ENCODE measurements around the gene CCDC61.

CCDC61 gene, protein sequence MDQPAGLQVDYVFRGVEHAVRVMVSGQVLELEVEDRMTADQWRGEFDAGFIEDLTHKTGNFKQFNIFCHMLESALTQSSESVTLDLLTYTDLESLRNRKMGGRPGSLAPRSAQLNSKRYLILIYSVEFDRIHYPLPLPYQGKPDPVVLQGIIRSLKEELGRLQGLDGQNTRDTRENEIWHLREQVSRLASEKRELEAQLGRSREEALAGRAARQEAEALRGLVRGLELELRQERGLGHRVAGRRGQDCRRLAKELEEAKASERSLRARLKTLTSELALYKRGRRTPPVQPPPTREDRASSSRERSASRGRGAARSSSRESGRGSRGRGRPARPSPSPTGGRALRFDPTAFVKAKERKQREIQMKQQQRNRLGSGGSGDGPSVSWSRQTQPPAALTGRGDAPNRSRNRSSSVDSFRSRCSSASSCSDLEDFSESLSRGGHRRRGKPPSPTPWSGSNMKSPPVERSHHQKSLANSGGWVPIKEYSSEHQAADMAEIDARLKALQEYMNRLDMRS

DNA sequence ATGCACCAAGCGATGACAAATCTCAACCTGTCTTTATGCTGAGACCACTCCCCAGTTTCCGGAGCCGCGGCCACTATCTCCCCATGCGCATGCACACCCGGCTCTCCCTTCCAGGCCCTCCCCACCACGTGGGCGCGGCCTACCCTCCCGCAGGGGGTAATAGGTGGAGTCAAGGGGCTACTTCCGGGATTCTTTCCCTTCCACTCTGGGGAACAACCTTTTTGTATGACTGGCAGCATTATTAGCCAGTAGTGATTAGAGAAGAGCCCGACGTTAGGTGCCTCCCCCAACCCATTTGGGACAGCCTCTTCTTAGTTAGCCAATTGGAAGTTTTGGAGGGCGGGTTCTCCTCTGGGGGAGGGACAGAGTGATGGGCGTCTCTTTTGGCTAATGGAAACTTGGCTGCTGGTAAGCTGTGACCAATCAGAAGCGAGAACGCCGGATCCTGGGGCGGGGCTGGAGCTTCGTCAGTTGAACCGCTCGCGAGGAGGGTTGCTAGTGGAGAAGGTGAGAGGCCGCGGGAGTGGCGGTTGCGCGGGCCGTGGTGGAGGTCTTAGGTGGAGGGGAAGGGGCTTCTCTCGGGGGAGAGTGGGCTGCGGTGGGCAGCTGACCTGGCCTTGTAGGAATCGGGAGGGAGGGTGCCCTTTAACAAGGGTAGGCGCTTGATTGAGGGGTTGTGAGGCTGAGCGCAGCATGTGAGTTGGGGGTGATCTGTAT, at the start of gene CCDC61:
CCDC61 (plus strand) TSS at position 470 of the 717 bp plus-strand sequence. CDS start 7,552 bp downstream, outside the sequence.
- peak; percentile 99 for DNase-seq

DNA sequence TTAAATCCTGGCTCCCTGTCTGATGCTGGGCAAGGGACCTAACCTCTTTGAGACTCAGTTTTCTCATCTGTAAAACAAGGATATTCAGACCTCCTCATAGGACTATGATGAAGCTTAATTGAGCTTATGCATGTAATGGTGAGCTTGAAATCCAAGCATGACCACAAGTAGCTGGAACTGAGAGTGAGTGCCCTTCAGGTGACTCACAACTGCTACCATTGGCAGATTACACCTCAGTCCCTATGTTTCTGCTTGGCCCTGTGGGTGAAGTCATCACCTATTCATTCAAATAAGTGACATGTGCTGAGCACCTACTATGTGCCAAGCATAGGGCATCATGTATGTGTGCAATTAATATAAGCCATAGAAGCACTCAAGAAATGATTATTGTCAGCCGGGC, 47.3 kb upstream of the CCDC61 start:
- DNase-seq, result no peak

DNA sequence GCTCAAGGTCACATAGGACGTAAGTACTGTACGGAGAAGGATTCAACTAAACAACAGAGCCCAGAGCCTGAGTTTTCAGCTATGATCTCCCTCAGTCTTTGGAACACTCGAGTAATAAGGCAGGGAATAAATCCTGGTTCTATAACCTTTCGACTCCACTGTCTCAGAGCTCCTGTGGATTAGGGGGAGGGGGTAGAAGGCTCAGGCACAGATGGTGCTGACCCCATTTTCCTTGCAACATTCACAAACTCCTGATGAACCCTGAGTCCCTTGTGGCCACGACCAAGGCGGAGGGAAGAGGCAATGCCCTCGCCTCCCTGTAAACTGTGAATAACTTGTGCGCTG, 43.0 kb upstream of the CCDC61 start:
- DNase-seq, result no peak

DNA sequence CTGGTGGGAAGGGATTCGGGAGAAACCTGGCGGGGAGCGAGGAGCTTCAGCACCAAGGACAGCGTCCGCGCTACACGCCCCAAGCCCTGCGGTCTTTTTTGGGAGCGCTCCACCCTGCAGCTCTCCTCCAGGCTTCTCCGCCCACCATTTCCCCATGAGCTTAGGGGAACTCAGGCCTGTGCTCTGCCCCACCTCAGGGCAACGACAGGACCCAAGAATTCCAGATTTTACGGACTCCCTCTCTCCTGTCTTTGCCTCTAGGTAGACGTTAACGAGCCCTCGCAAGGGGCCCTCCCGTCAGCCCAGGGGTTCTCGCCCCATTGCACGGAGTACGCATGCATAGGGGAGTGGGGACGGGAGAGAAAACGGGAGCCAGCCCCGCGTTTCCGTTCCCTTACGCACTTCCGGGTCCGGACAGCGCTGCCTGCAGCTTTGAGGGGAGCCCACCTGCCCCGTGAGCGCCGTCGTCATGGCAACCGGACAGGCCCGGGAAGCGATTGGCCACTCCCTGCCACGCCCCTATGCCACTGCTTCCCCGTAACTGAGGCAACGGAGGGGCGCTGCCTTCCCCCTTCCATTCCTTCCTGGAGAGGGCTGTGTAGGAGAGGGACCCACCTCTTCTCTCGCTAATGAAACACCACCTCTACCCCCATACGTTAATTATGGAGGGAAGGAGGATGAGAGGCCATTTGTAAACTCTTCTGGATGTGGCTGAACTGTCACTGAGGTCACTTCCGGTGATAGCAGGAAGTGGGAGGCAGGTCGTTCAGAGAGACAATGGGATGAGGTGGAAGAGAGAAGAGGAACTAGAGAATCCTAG, 42.4 kb upstream of the CCDC61 start:
- no peak for DNase-seq

DNA sequence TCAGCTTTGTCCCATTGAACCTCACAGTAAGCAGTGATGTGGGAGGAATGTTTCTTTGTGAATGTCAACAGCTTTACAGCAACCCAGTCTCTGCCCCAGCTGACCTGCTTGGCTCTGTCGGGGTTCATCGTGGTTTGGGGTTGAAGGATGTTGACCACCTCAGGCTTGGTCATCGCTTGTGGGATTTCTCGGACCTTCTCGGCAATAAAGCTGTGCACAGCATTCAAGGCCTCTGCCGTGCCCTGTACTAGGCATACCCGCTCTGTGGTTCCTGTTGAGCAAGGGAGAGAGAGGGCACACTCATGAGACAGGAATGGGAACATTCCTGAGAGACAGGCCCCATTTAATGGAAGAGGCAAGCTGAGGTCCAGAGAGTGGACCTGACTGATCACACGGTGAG, 41.6 kb upstream of the CCDC61 start:
- DNase-seq, result no peak

DNA sequence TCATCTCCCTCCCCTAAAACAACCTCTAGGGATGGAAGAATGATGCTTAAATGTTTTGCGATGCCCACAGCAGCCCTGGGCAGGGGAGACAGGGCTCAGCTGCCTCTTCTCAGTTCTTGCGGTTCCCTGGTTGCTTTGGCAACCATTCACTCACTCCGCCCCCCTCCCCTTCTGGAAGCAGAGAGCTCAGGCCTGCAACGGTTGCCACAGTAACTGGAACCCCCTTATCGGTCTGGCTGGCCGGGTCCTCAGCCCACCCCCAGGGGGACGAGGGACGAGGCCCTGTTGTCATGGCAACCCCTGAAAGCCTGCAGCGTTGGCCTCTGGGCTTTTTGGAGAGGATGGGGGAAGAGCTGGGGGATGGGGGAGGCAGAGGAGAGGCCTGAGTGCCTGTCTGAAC, 41.1 kb upstream of the CCDC61 start:
- DNase-seq, result peak; percentile 54

DNA sequence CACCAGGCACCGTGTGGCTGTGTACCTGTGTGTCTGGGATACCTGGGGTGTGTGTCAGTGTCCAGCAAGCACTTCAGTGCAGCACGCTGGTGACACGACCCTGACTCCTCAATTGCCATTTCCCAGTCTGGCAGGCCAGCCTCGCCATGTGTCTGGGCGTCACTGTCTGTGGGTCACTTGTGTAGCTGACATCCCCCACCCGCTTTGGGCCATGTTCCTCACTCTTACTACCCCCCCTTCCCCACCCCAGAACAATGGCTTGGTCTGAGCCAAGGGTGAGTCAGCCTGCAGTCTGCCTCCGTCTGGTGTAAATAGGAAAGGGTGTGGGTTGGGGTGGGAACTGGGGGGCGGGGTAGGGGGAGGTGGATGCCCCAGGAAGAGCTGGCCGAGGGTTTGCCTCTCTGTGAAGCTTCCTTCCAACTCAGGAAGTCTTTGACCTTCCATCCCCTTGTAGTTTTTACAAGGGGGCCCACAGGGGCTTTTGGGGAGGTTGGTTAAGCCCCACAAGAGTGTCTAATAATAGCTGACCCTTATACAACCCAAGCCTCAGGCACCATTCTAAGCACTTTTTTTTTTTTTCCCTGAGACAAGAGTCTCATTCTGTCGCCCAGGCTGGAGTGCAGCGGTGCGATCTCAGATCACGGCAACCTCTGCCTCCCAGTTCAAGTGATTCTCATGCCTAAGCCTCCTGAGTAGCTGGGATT, 39.2 kb upstream of the CCDC61 start:
- DNase-seq, result no peak

DNA sequence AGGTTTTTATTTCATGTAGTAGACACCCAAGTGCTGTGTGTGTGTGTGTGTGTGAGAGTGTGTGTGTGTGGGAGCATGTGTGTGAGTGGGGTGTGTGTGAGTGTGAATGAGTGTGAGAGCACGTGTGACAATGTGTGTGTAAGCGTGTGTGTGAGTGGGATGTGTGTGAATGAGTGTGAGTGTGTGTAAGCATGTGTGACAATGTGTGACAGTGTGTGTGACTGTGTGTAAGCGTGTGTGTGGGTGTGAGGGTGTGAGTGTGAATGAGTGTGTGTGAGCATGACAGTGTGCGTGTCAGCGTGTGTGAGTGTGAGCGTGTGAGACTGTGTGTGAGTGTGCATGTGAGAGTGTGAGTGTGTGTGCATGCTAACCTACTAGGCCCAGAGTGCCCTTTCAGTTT, 36.9 kb upstream of the CCDC61 start:
- DNase-seq, result no peak

DNA sequence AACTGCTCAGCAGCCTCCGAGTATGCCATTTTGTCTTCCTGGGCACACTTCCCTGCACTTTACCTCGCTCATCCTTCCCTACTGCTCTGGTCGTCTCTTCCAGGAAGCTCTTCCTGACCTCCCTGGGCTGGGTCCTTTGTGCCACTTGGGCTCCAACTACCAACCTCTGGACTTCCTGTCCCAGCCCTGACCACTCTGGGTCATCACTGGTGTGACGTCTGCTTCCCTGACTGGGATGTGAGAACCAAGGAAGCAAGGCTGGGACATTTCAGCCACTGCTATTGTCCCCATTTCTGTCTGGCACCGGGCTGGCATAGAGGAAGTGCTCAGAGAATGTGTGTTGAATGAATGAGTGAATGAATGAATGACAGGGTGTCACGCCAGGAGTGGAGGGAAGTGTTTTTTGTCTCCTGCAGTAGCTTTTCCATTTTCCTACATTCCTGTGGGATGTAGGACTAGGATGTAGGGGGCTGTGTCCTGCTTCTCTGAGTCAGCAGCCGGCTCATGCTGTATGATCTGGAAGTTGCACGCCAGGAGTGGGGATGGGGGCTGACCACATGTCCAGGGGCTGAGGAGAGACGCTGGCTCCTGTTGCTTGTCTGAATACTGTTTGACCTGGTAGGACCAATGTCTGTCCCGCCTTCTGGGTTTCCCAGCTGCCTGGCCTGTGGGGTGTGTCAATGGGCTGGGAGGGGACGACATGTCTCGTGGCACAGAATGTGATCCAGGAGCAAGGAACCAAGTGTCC, 36.3 kb upstream of the CCDC61 start:
- no peak for DNase-seq

DNA sequence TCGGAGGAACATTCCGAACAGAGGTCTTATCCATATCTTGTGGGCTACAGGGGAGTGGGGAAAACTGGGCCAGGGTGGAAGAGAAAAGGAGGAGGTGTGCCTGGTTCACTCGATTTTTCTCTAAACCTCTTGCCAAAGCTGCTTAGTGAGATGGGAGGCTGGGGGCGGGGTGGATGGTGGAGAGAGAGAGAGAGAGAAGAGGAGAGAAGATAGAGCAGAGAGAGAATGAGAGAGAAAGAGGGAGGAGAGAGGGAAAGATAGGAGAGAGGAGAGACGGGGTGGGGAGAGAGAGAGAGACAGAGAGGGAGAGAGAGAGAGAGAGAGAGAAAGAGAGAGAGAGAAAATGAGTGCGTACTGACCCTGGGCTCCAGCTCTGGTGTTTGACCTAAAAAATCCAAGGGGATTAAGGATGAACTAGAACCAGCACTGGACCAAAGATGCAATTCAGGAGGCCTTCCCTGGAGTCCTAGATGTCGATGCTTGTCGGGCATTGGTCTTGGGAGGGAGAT, 35.7 kb upstream of the CCDC61 start:
- no peak for DNase-seq

DNA sequence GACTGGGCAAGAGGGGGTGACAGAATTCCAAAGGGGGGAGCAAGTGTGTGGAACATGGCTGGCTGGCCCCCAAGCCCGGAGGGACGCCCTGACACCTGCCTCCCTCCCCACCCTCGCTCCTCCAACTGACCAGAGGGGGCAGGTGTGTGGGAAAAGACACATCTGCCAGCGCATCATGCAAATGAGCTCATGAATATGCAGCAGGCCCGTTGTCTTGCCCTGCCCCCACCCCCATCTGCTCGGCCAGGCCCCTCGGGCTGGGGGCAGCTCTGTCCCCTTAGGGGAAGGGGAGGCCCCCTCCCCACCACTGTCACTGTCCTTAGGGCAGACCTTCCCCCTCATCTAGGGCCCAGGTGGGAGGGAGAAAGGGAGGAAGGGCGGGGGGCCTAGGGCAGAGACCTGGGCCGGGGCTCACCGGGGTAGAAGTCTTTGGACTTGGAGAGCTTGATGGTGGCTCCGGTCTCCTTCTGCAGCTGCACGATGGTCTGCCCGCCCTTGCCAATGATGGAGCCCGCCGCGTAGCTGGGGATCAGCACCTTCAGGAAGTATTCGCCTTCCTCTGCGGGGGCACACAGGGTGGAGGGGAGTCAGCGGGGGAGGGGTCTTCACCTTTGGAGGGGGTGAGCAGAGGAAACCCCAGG, 34.6 kb upstream of the CCDC61 start:
- DNase-seq, result peak; percentile 10

DNA sequence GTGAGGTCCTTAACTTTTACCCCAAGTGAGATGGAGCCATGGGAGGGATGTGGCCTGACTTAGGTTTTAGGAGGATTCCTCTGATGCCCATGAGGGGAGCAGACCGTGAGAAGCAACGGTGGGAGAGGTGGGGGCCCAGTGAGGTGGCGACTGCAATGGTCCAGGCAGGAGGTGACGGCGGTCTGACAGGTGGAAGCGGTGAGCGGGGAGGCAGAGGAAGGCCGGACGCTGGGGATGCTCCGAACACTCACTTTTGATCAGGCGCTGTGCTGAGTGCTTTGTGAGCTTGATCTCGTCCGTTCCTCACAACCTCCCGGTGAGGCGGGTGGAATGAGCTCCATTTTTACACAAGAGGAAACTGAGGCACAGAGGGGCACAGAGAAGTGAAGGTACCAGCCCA, 33.2 kb upstream of the CCDC61 start:
- DNase-seq, result no peak

DNA sequence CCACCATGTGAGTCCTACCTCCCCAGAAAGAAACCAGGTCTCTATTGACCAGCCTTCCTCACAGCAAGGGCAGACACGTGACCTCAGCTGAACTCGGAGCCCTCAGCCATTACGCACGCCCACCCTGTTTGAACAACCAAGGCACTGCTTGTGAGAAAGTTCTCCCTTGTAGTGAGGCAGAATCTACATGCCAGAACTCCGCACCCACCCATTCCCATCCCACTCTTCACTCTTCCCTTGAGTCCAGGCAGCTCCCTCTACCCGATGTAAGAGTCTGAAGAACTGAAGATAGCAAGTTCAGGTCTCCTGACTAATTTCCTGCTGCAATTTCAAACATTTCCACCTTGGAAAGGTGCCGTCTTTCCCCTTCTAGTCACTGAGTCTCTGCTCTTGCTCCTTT, 28.0 kb upstream of the CCDC61 start:
- DNase-seq, result no peak

DNA sequence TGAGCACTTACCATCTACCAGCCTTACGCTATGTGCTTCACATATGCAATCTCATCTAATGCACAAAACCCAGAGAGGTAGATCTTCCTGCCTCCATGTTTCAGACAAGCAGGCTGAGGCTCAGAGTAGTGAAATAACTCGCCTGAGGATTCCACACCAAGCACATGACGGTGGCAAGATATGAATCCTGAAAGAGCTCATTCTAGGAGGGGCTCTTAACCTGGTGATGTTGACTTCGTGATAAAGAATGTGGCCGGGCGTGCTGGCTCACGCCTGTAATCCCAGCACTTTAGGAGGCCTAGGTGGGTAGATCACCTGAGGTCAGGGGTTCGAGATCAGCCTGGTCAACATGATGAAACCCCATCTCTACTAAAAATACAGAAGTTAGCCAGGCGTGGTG, 26.6 kb upstream of the CCDC61 start:
- no peak for DNase-seq

DNA sequence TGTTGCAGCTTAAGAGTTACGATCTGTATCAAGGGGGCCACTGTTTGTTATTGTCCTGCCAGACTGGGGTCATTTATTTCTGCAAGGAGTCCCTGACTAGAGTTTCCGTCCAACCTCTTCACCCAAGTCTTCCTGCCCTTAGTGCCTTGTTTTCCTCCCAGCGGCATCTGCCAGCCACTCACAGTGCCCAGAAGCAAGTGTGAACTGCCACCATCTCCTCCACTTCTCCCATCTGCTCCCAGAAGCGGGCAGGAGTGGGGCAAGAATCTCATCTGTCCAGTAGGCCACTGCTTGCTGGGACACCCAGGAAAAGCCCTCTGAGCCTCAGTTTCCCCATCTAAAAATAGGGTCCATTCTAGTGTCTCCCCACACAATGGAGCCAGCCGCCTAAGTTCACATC, 25.6 kb upstream of the CCDC61 start:
- no peak for DNase-seq

DNA sequence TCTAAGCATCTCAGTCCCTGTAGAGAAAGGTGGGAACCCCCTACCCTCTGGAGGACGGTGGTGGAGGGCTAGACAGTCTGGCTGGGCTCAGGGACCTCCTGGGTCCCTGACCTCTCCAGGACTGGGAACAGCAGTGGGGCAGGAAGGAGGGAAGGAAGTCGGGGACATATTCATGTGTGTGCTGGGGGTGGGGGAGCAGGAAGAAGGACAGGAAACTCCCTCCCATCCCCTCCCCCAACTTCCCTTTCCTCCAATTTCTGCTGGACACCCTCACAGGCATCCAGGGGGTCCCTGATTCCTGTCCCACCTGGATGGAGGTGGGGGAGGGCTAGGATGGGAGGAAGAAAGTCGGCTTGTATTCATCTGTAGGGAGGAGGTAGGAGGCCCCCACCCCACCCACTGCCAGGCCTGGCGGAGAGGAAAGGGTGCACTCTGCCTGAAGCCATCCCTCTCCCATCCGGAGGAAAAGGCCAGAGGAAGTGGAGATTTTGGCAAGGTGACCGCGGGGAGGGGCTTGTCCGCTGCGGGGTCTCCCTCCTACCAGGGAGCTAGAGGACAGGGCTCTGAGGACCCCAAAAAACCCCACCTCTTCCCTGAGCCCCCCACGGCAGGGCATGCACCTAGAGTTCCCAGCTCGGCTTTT, 23.9 kb upstream of the CCDC61 start:
- no peak for DNase-seq

DNA sequence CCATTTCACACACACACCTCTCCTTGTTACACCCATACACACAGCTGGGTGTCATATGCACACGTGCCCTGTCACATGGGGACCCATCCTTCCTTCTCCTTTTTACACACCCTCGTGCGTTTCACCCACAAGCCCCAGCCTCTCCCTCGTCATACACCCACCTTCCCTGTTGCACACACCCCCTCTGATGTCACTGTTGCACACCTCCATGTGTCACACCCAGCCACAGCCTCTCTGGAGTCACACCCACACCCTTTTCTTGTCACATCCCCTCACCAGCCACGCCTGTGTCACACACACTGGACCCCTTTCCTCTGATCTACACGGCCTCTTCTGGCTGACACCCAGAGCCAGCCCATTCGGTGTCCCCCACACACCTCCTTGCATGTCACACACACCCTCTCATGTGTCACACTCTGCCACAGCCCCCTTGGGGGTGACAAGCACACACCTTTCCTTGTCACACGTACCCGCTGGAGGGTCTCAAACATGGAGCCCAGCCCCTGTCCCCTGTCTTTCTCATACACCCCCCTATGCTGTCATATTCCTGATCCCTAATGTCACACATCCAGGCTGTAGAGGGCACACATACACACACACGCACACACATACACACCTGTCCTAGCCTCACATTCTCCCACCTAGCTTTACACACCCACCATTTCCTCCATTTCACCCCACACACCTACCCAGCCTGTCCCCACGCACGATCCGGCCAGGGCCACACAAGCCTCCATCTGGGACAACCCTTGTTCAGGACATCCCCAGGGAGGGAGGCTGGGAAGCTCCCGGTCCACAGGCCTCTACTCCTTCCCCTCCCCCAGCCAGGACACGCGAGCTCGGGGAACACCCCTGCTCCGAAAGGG, 23.0 kb upstream of the CCDC61 start:
- DNase-seq, result no peak

DNA sequence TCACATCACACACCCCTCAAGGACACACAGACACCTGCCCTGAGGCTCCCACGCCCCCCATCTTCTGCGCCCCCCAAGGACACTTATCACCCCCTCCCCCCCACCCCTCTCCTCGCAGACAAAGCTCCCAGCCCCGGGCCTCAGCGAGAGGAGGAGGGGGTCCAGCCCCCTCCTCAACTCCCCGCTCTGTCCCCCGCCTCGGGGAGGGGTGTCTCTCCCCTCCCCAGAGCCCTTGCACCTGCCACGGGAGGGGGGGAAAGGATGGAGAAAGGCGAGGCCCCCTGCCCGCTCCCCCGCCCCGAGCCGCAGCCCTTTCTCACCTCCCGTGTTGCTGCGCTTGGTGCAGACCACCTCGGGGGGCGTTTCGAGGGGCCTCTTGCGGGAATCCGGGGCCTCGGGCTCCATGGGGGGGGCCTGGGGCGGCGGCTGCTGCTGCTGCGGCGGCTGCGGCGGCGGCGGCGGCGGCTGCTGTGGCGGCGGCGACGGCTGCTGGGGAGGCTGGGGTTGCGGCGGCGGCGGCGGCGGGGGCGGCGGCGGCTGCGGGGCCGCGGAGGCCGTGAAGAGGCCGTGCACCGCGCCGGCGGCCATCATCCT, 22.2 kb upstream of the CCDC61 start:
- DNase-seq, result no peak

All from NCI-H1105 treated with DMSO at 0.1 percent for 48 hours (cell line).